SK-N-SH (cell line): ENCODE measurements around the gene AP4M1. TPM values are rescaled to one million over a fixed set of nuclear protein-coding genes. Genes with fewer than 3 reads are reported as not detected.

Experiments used
- CTCF ChIA-PET: fragments of 300-600, 350-600 bp; formaldehyde crosslinking; extraction: SDS; loops from one replicate; lab custom pipeline; 2021; lab: Yijun Ruan, JAX
- POLR2A ChIA-PET: fragments of 350-600 bp; sonication (Branson Sonifier 250); formaldehyde crosslinking; extraction: SDS; loops from one replicate; lab custom pipeline; 2020; ENCODE audit warnings: antibody characterized with exemption, inconsistent platforms; lab: Yijun Ruan, JAX
- DNase-seq: peaks from one replicate; pipeline ENCODE4 v3.0.0; 2012
- H2AFZ ChIP-seq: fragments of 200-600 bp; sonication (generic); 2 replicates; pipeline ENCODE4 v1.8.1; 2016; ENCODE audit warnings: antibody characterized with exemption, mild to moderate bottlenecking, low read depth
- H3F3A ChIP-seq: fragments of 200-600 bp; sonication (generic); replicated peaks from 2 replicates; pipeline ENCODE3; 2016; ENCODE audit warnings: antibody characterized with exemption, mild to moderate bottlenecking; ENCODE audit not compliant: insufficient read depth
- H3K27ac ChIP-seq, 2 experiments: fragments of 200-500 bp in 1 of 2; fragments of 200-600 bp in 1 of 2; sonication (Bioruptor generic) in 1 of 2; sonication (generic), shearing (Covaris generic) in 1 of 2; 2 replicates each; pipeline versions ENCODE4 v1.5.1 to v1.6.1; 2014 to 2016; ENCODE audit warnings: low read depth in 2 of 2, inconsistent platforms in 1 of 2, low read length in 1 of 2, mild to moderate bottlenecking in 1 of 2, mixed read lengths in 1 of 2
- H3K27me3 ChIP-seq: fragments of 200-600 bp; sonication (generic), shearing (Covaris generic); 2 replicates; pipeline ENCODE4 v1.6.1; 2016; ENCODE audit warnings: mixed run types; ENCODE audit not compliant: insufficient read depth
- H3K36me3 ChIP-seq, 2 experiments: fragments of 200-500 bp in 1 of 2; fragments of 200-600 bp in 1 of 2; sonication (Bioruptor generic) in 1 of 2; sonication (generic) in 1 of 2; replicated peaks in 1 of 2; 2 replicates each; pipeline versions ENCODE3 to v1.5.1; 2014 to 2016; ENCODE audit warnings: low read length in 1 of 2, mild to moderate bottlenecking in 1 of 2; ENCODE audit not compliant: insufficient read depth in 2 of 2, control insufficient read depth in 1 of 2
- H3K4me1 ChIP-seq, 2 experiments: fragments of 200-500 bp in 1 of 2; fragments of 200-600 bp in 1 of 2; sonication (Bioruptor generic) in 1 of 2; sonication (generic), shearing (Covaris generic) in 1 of 2; 2 replicates each; pipeline versions ENCODE4 v1.5.1 to v1.6.1; 2014 to 2016; ENCODE audit warnings: low read depth in 1 of 2, low read length in 1 of 2, mixed run types in 1 of 2; ENCODE audit not compliant: insufficient read depth in 2 of 2, control insufficient read depth in 1 of 2
- H3K4me2 ChIP-seq: fragments of 200-600 bp; sonication (generic), shearing (Covaris generic); 2 replicates; pipeline ENCODE4 v1.6.1; 2017; ENCODE audit warnings: mixed run types
- H3K4me3 ChIP-seq, 2 experiments: fragments of 200-500 bp in 1 of 2; fragments of 200-600 bp in 1 of 2; sonication (Bioruptor generic) in 1 of 2; sonication (generic), shearing (Covaris generic) in 1 of 2; 2 replicates each; pipeline versions ENCODE4 v1.5.1 to v1.8.1; 2014 to 2016; ENCODE audit warnings: low read depth in 2 of 2, inconsistent platforms in 1 of 2, low read length in 1 of 2, mild to moderate bottlenecking in 1 of 2, mixed read lengths in 1 of 2, moderate library complexity in 1 of 2
- H3K79me2 ChIP-seq: fragments of 200-600 bp; sonication (generic); 2 replicates; pipeline ENCODE4 v1.8.1; 2017; ENCODE audit warnings: mild to moderate bottlenecking; ENCODE audit not compliant: insufficient read depth
- H3K9ac ChIP-seq: fragments of 200-600 bp; sonication (generic); 2 replicates; pipeline ENCODE4 v1.6.1; 2017; ENCODE audit warnings: mixed run types
- H3K9me2 ChIP-seq: fragments of 200-600 bp; sonication (generic); 2 replicates; pipeline ENCODE4 v1.6.1; 2017; ENCODE audit warnings: mixed run types
- H3K9me3 ChIP-seq: fragments of 200-600 bp; sonication (generic); 2 replicates; pipeline ENCODE4 v1.6.1; 2017; ENCODE audit warnings: mixed run types, mild to moderate bottlenecking, moderate library complexity
- H4K20me1 ChIP-seq: fragments of 200-600 bp; sonication (generic); 2 replicates; pipeline ENCODE4 v1.6.1; 2017; ENCODE audit warnings: mild to moderate bottlenecking, mixed run types; ENCODE audit not compliant: insufficient read depth
- CTCF ChIP-seq: fragments of 200-600 bp; sonication (generic); IDR thresholded peaks from 2 replicates; pipeline ENCODE4 v1.6.1; 2017; ENCODE audit warnings: antibody characterized with exemption, mild to moderate bottlenecking, moderate library complexity
- ELF1 ChIP-seq: IDR thresholded peaks from 2 replicates; pipeline ENCODE4 v1.4.0; 2012
- FOSL2 ChIP-seq: IDR thresholded peaks from 2 replicates; pipeline ENCODE4 v1.4.0; 2012; ENCODE audit warnings: low read depth, mild to moderate bottlenecking, moderate library complexity, borderline replicate concordance
- FOXJ3 ChIP-seq: sonication (generic); formaldehyde crosslinking; IDR thresholded peaks from 2 replicates; pipeline ENCODE4 v1.5.1; 2020; ENCODE audit warnings: mild to moderate bottlenecking, missing genetic modification reagents
- JUND ChIP-seq: IDR thresholded peaks from 2 replicates; pipeline ENCODE4 v1.4.0; 2012
- MAX ChIP-seq: IDR thresholded peaks from 2 replicates; pipeline ENCODE4 v1.4.0; 2012; ENCODE audit warnings: low read depth
- MEF2A ChIP-seq: IDR thresholded peaks from 2 replicates; pipeline ENCODE4 v1.4.0; 2012; ENCODE audit warnings: low read depth, borderline replicate concordance
- MXI1 ChIP-seq: IDR thresholded peaks from 2 replicates; pipeline ENCODE4 v1.6.1; 2012; ENCODE audit warnings: mild to moderate bottlenecking, low read depth, low read length, improper control_type of control experiment
- RCOR1 ChIP-seq: fragments of 150-350 bp; IDR thresholded peaks from 2 replicates; pipeline ENCODE4 v1.6.1; 2017; ENCODE audit warnings: antibody characterized with exemption, low read length
- REST ChIP-seq: IDR thresholded peaks from 2 replicates; pipeline ENCODE4 v1.6.1; 2012; ENCODE audit warnings: mild to moderate bottlenecking, low read depth, low read length, moderate library complexity
- SIN3A ChIP-seq: IDR thresholded peaks from 2 replicates; pipeline ENCODE4 v1.6.1; 2012; ENCODE audit warnings: low read depth, mild to moderate bottlenecking, low read length, moderate library complexity, borderline replicate concordance
- SMC3 ChIP-seq: IDR thresholded peaks from 2 replicates; pipeline ENCODE4 v1.6.1; 2012; ENCODE audit warnings: low read depth, low read length, improper control_type of control experiment
- TAF1 ChIP-seq: IDR thresholded peaks from 2 replicates; pipeline ENCODE4 v1.6.1; 2012; ENCODE audit warnings: low read depth, mild to moderate bottlenecking, low read length, moderate library complexity, borderline replicate concordance
- YY1 ChIP-seq: IDR thresholded peaks from 2 replicates; pipeline ENCODE4 v1.4.0; 2012; ENCODE audit warnings: low read depth, mild to moderate bottlenecking
- WGBS: methylation state at CpG from one replicate; pipeline ENCODE4 v1.1.6; 2017; ENCODE audit warnings: low lambda C conversion rate; 5-methylcytosine and 5-hydroxymethylcytosine counted together
- polyA plus RNA-seq, 3 experiments: library from polyadenylated mRNA; depleted of rRNA; stranded (reverse); fragments of >200 nt; gene quantifications; 2 replicates each; pipeline ENCODE4 v1.2.3, GENCODE V29; 2012
- TF ChIP-seq, protein P1 (sequence below): fragments of 150-350 bp; IDR thresholded peaks from 2 replicates; pipeline ENCODE4 v1.6.1; 2016; ENCODE audit warnings: mild to moderate bottlenecking, low read depth, low read length

Gene AP4M1
- polyA plus RNA-seq, 1 of the 3 experiments (the other 2 are of a cell fraction): 35.0 TPM

GRCh38 chr7:100059251-100059739 is 42.1 kb upstream of the AP4M1 start:
- Histone ChIP-seq H4K20me1 (no peaks in the 10 kb centered on the region), H3K27me3 (no peaks in the 10 kb centered on the region), H3F3A (peaks cover 5% of the 10 kb centered on the region), H3K4me2 (no peak overlapping the region), H3K4me3 (no peak overlapping the region), H3K9me2 (no peaks in the 10 kb centered on the region), H3K9me3 (no peaks in the 10 kb centered on the region), H2AFZ (no peak overlapping the region), H3K36me3 (peaks cover 44 to 69% of the 10 kb centered on the region in 2 experiments), H3K27ac (no peak overlapping the region), H3K79me2 (peaks cover 24% of the 10 kb centered on the region), H3K4me1 (peaks cover 0 to under 1% of the 10 kb centered on the region in 2 experiments; a peak in 1 of 4 replicates), H3K9ac (no peak overlapping the region)
- ChIA-PET CTCF (interaction anchor here (0.9 to 2.5 kb wide), 6 partner anchors 9 to 146 kb away, joined by 3 to 7 read pairs (median 4); partner anchors contain the start of gene ZSCAN21), POLR2A (no interaction called here)
- TF ChIP-seq MAX (no peak), TAF1 (no peak), RCOR1 (no peak), ELF1 (no peak), FOXJ3 (no peak), MXI1 (no peak), JUND (no peak), CTCF (no peak), MEF2A (no peak), YY1 (no peak), REST (no peak), SIN3A (no peak), SMC3 (no peak), FOSL2 (no peak)
- TF ChIP-seq, protein P1, sequence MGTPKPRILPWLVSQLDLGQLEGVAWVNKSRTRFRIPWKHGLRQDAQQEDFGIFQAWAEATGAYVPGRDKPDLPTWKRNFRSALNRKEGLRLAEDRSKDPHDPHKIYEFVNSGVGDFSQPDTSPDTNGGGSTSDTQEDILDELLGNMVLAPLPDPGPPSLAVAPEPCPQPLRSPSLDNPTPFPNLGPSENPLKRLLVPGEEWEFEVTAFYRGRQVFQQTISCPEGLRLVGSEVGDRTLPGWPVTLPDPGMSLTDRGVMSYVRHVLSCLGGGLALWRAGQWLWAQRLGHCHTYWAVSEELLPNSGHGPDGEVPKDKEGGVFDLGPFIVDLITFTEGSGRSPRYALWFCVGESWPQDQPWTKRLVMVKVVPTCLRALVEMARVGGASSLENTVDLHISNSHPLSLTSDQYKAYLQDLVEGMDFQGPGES: no peak
- WGBS: 85% methylated on average over 5 of the region's 5 CpGs
- no peak for DNase-seq
